Skin epidermis (tissue), 12 donors: Measurements from ENCODE around the gene SNX19.

Experiments used
- H3K27ac ChIP-seq, 21 experiments: fragments of 200-600 bp; sonication (generic) in 11 of 21; one replicate each; pipeline ENCODE4 v1.5.0; 2020; ENCODE audit warnings: mild to moderate bottlenecking in 3 of 21, inconsistent platforms in 2 of 21, moderate library complexity in 2 of 21
- H3K4me3 ChIP-seq, 7 experiments: fragments of 200-600 bp; sonication (generic) in 2 of 7; one replicate each; pipeline ENCODE4 v1.5.0; 2020; ENCODE audit warnings: inconsistent platforms in 2 of 7, mild to moderate bottlenecking in 2 of 7, moderate library complexity in 1 of 7

SNX19 gene

GRCh38 chr11:130825983-130826382, 90.3 kb downstream of the SNX19 start:
- no peak overlapping the region for H3K27ac ChIP-seq
- H3K4me3 ChIP-seq, result no peak overlapping the region

DNA sequence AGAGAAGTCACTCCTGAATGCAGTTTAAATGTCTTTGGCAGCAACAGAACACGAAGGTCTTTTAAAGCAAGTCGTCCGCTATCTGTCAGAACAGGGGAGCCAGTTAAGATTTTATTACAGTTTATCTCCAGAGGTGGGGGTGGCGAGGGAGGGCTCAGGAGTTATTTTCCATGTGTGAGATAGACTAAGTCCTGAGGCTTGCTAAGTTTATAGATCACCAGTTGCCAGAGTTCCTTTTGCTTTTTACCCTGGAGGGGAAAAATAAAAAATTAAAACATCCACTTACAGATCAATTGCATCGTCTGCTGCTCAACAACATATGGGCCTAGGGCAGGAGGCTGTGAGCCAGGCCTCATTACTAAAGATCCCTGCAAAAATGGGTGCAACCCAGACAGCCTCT, 90.7 kb downstream of the SNX19 start:
- Histone ChIP-seq H3K4me3 (no peak overlapping the region), H3K27ac (no peak overlapping the region)
